Erythroblast (primary cell): ENCODE results near the gene MOB3C.
A peak's percentile ranks its signal among the peaks of the same experiment; 100 is the strongest.

ENCODE experiments used
- DNase-seq, 2 experiments: peaks; one replicate each; lab custom pipeline; 2025; lab: John Stamatoyannopoulos, UW
- GATA1 ChIP-seq: IDR thresholded peaks from 2 replicates; pipeline ENCODE4 v1.6.1; 2011; ENCODE audit warnings: low read depth, mild to moderate bottlenecking, control low read depth, low read length, moderate library complexity
- POLR2A ChIP-seq: IDR thresholded peaks from 2 replicates; pipeline ENCODE4 v1.6.1; 2011; ENCODE audit warnings: mild to moderate bottlenecking, low read length

The MOB3C gene

GRCh38 chr1:46585312-46585938, 31.2 kb downstream of the MOB3C start:
- no peak for TF ChIP-seq POLR2A
- TF ChIP-seq GATA1 = no peak
- DNase-seq = no peak

DNA sequence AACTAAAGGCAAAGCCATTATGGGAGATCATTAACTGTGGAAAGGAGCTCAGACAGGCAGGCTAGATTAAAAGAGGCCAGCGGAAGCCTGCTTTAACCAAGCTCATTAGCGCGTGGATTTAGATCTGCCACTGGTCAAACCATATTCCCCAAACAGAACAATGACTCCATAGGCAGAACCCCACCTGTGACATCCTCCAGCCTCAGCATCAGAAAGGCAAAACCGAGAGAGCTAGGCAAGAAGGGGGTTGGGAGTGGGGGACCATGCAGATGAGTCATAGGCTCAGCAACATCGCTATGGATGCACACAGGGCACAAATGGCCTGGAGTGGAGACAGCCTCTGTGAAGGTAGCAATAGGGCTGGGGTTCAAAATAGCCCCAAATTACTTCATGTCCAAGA, 33.1 kb downstream of the MOB3C start:
- TF ChIP-seq POLR2A = no peak
- no peak for TF ChIP-seq GATA1
- no peak for DNase-seq

GRCh38 chr1:46582972-46583371, 33.6 kb downstream of the MOB3C start:
- DNase-seq = no peak
- TF ChIP-seq POLR2A (no peak), GATA1 (no peak)

GRCh38 chr1:46581681-46582455, 34.7 kb downstream of the MOB3C start:
- no peak for DNase-seq

GRCh38 chr1:46580140-46580903, 36.3 kb downstream of the MOB3C start:
- DNase-seq = peak in 1 of 2 experiments; percentile 13
- TF ChIP-seq GATA1 (no peak), POLR2A (no peak)

More at GRCh38 chr1:46581681-46582455, 34.7 kb downstream of the MOB3C start:
- no peak for TF ChIP-seq GATA1
- no peak for TF ChIP-seq POLR2A

- DNase-seq = no peak
- TF ChIP-seq GATA1 = no peak
Measured at GRCh38 chr1:46577671-46578070, 38.9 kb downstream of the MOB3C start.

DNA sequence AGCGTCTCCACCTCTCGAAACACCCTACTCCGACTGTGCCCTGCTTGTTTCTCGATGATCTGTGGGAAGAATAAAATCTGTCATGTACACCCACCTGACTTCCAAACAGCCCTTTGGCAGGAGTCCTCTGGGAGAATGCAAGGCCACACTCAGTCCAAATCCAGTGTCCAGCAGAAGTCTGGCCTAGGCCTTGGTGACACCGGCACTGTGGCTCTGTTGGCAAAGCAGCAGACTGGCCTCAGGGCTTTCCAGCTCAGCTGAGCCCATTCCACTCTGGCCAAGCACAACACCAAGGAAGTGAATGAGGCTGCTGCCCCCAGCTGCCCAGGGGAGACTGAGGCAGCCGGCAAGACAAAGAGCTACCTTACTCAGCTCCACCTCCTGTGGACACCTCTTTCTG, 40.0 kb downstream of the MOB3C start:
- TF ChIP-seq POLR2A = no peak
- TF ChIP-seq GATA1 = no peak
- DNase-seq = no peak

GRCh38 chr1:46575778-46576177, 40.8 kb downstream of the MOB3C start:
- no peak for DNase-seq
- TF ChIP-seq POLR2A (no peak), GATA1 (no peak)

GRCh38 chr1:46575300-46575699, 41.3 kb downstream of the MOB3C start:
- DNase-seq = no peak
- TF ChIP-seq POLR2A (no peak), GATA1 (no peak)

DNA sequence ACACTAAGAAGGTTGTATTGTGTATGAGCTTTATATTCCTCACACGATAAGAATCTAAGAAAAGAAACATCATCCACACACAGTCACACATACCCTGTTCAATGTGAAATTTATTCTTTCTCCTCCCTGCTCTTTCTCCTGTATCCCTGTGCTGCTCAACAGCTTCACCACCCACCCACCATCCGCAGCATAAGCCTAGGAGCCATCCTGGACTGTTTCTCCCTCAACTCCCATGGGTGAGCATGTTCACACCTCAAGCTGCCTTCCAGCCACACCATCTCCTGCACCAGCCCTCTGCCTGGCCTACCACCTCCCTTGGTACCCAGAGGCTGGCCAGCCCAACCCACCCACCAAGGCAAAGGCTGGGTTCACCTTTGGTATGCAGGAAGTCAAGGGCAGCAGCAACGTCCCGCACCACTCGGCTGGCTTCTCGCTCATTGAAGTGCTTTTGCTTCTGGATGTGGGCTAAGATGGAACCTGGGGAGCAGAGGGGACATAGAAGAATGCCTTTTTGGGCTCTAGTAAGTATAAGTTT, 44.9 kb downstream of the MOB3C start:
- DNase-seq = no peak
- TF ChIP-seq POLR2A (no peak), GATA1 (no peak)

GRCh38 chr1:46569884-46570725, 46.5 kb downstream of the MOB3C start:
- DNase-seq = no peak
- TF ChIP-seq GATA1 (no peak), POLR2A (no peak)

- TF ChIP-seq GATA1 (no peak), POLR2A (no peak)
- DNase-seq = no peak
Measured at GRCh38 chr1:46569116-46569515, 47.5 kb downstream of the MOB3C start.

DNA sequence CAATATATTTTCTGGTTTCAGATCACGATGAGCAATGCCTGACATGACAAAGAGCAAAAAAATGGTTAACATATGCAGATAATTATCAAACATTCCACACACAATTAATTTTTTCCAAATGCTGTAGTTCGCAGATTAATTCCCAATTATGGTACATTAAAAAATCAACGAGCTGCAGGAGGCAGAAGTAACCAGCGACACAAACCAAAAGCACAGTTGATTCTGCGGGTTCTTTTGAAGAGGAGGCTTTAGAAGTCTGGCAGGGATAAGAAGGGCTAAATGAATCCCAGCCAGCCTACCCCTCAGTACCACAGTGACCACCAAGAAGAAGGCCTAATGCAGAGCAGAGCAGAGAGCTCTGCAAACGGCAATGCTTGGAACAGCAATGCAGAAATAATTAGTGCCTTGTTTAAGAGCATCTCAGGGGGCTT, 48.1 kb downstream of the MOB3C start:
- DNase-seq = no peak
- TF ChIP-seq POLR2A (no peak), GATA1 (no peak)

DNA sequence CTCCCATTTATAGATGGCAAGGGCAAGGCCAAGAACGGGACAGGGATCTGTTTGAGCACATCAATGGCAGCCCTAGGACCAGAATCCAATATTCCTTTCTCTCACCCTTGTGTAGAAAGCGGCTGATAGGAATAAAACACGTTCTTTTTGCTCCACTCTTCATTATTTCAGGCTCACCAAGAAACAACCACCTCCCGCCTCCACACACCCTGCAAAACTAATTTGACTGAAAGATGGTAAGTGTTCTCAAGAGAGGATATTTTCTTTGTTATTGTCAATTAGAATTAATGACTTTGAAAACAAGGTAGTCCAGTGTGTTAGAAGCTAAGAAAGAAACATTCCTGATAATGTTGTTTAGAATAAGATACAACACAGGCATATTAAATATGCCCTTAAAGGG, 53.3 kb downstream of the MOB3C start:
- no peak for DNase-seq
- TF ChIP-seq GATA1 (no peak), POLR2A (no peak)
